ENCODE measurements around the gene NDFIP2. TPM values are rescaled to one million over a fixed set of nuclear protein-coding genes. Genes with fewer than 3 reads are reported as not detected.

NDFIP2 gene
- total RNA-seq, 1 donor from 2014 or later: 30.0 TPM

DNA sequence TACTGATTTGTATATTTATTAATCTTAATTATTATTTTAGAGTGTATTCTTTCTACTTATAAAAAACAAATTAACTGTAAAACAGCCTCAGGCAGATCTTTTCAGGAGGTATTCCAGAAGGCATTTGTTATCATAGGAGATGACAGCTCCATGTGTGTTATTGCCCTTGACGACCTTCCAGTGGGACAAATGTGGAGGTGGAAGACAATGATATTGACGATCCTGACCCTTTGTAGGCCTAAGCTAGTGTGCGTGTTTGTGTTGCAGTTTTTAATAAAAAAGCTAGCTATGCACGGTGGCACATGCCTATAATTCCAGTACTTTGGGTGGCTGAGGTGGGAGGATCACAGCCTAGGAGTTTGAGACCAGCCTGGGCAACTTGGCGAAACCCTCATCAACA is 46.7 kb downstream of the NDFIP2 start:
- TF ChIP-seq, protein P1, sequence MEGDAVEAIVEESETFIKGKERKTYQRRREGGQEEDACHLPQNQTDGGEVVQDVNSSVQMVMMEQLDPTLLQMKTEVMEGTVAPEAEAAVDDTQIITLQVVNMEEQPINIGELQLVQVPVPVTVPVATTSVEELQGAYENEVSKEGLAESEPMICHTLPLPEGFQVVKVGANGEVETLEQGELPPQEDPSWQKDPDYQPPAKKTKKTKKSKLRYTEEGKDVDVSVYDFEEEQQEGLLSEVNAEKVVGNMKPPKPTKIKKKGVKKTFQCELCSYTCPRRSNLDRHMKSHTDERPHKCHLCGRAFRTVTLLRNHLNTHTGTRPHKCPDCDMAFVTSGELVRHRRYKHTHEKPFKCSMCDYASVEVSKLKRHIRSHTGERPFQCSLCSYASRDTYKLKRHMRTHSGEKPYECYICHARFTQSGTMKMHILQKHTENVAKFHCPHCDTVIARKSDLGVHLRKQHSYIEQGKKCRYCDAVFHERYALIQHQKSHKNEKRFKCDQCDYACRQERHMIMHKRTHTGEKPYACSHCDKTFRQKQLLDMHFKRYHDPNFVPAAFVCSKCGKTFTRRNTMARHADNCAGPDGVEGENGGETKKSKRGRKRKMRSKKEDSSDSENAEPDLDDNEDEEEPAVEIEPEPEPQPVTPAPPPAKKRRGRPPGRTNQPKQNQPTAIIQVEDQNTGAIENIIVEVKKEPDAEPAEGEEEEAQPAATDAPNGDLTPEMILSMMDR (IDR thresholded peaks at IDR 0.05): no peak
- H3K36me3 ChIP-seq: no peaks in the 10 kb centered on the region
- intact Hi-C loops (cut with DNase I): no loop called here
- no peak overlapping the region for H3K27ac ChIP-seq
- H3K4me3 ChIP-seq: no peak overlapping the region
- DNase-seq: no peak
- no peaks in the 10 kb centered on the region for H3K9me3 ChIP-seq
- H3K4me1 ChIP-seq: peaks cover 3% of the 10 kb centered on the region
- no peak for ATAC-seq
- H3K27me3 ChIP-seq (ENCODE audit: low read depth): no peaks in the 10 kb centered on the region

DNA sequence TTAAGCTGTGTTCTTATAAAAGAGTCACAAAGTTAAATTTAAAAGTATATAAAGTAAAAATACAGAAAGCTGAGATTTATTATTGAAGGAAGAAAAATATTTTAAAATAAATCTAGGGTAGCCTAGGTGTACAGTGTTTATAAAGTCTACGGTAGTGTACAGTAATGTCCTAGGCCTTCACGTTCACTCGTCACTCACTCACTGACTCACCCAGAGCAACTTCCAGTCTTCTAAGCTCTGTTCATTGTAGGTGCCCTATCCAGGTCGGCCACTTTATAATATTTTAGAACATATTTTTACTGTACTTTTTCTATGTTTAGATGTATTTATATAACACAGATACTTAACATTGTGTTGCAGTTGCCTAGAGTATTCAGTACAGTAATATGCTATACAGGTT is 47.4 kb downstream of the NDFIP2 start:
- ATAC-seq (no peak), DNase-seq (no peak)
- H3K4me1 ChIP-seq: peaks cover 3% of the 10 kb centered on the region
- H3K27me3 ChIP-seq (ENCODE audit: low read depth): no peaks in the 10 kb centered on the region
- no peaks in the 10 kb centered on the region for H3K9me3 ChIP-seq
- intact Hi-C loops (cut with DNase I): no loop called here
- TF ChIP-seq, protein P1 (IDR thresholded peaks at IDR 0.05): no peak
- H3K27ac ChIP-seq: no peak overlapping the region
- no peaks in the 10 kb centered on the region for H3K36me3 ChIP-seq
- no peak overlapping the region for H3K4me3 ChIP-seq

- no peak for DNase-seq
- intact Hi-C loops (cut with DNase I): no loop called here
Observed at GRCh38 chr13:79528759-79529191, 47.8 kb downstream of the NDFIP2 start.

DNA sequence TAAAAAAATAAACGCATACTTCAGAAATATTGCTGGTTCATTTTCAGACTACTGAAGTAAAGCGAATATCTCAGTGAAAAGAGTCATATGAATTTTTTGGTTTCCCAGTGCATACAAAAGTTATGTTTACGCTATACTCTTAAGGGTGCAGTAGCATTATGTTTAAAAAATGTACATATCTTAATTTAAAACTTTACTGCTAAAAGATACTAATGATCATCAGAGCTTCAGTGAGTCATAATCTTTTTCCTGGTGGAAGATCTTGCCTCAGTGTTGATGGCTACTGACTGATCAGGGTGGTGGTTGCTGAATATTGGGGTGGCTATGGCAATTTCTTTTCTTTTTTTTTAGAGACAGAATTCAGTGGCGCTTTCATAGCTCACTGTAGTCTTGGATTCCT is 48.9 kb downstream of the NDFIP2 start:
- no peaks in the 10 kb centered on the region for H3K36me3 ChIP-seq
- H3K4me1 ChIP-seq: peaks cover 3% of the 10 kb centered on the region
- H3K27ac ChIP-seq: no peak overlapping the region
- intact Hi-C loops (cut with DNase I): no loop called here
- no peaks in the 10 kb centered on the region for H3K27me3 ChIP-seq (ENCODE audit: low read depth)
- H3K4me3 ChIP-seq: no peak overlapping the region
- TF ChIP-seq, protein P1 (IDR thresholded peaks at IDR 0.05): no peak
- no peak for DNase-seq
- no peak for ATAC-seq
- H3K9me3 ChIP-seq: no peaks in the 10 kb centered on the region

More at GRCh38 chr13:79528759-79529191, 47.8 kb downstream of the NDFIP2 start:
- no peak for ATAC-seq
- H3K9me3 ChIP-seq: no peaks in the 10 kb centered on the region
- no peak overlapping the region for H3K4me3 ChIP-seq
- H3K36me3 ChIP-seq: no peaks in the 10 kb centered on the region
- TF ChIP-seq, protein P1 (IDR thresholded peaks at IDR 0.05): no peak
- H3K4me1 ChIP-seq: peaks cover 3% of the 10 kb centered on the region
- H3K27me3 ChIP-seq (ENCODE audit: low read depth): no peaks in the 10 kb centered on the region
- H3K27ac ChIP-seq: no peak overlapping the region

DNA sequence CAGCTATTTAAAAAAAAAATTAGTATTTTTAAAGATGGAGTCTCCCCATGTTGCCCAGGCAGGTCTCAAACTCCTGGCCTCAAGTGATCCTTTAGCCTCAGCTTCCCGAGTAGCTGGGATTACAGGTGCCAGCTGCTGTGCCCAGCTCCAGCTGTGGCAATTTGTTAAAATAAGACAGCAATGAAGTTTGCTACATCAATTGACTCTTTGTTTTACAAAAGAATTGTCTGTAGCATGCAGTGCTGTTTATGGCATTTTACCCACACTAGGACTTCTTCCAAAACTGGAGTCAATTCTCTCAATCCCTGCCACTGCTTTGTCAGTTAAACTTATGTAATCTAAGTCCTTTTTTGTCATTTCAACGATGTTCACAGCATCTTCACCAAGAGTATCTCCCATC is 49.3 kb downstream of the NDFIP2 start:
- Histone ChIP-seq H3K9me3 (no peaks in the 10 kb centered on the region), H3K4me1 (peaks cover 3% of the 10 kb centered on the region), H3K36me3 (no peaks in the 10 kb centered on the region), H3K4me3 (no peak overlapping the region), H3K27me3 (ENCODE audit: low read depth) (no peaks in the 10 kb centered on the region), H3K27ac (no peak overlapping the region)
- DNase-seq: no peak
- no peak for ATAC-seq
- intact Hi-C loops (cut with DNase I): no loop called here
- TF ChIP-seq, protein P1 (IDR thresholded peaks at IDR 0.05): no peak

All from lower lobe of right lung (tissue), 2 donors.